GM18858 (cell line): ENCODE data around the gene RDX.

Source experiments
- ATAC-seq: cut with Tn5 transposase; IDR thresholded peaks from one replicate; pipeline ENCODE4 v1.9.1; 2021; ENCODE audit not compliant: unreplicated experiment

RDX gene

GRCh38 chr11:110134110-110134509, 162.3 kb downstream of the RDX start:
- ATAC-seq = no peak

- ATAC-seq = no peak
Observed at GRCh38 chr11:110133160-110133559, 163.3 kb downstream of the RDX start.

GRCh38 chr11:110131386-110132123, 164.9 kb downstream of the RDX start:
- no peak for ATAC-seq

- ATAC-seq = no peak
Observed at GRCh38 chr11:110130642-110131238, 165.7 kb downstream of the RDX start.

GRCh38 chr11:110128161-110128560, 168.3 kb downstream of the RDX start:
- ATAC-seq = no peak

- no peak for ATAC-seq
Observed at GRCh38 chr11:110126936-110127335, 169.5 kb downstream of the RDX start.

GRCh38 chr11:110125632-110126031, 170.8 kb downstream of the RDX start:
- no peak for ATAC-seq
